SU-DHL-6 (cell line): Measurements from ENCODE around the gene ALOX5AP.

Source experiments
- EZH2phosphoT487 ChIP-seq: fragments of 200-600 bp; sonication (generic), shearing (Covaris generic); conservative IDR thresholded peaks from 2 replicates; pipeline ENCODE4 v1.6.1; 2018; ENCODE audit warnings: mild to moderate bottlenecking, antibody characterized with exemption, low read length, moderate library complexity, mixed read lengths
- TF ChIP-seq, protein P1 (sequence below): fragments of 200-600 bp; sonication (generic); IDR thresholded peaks from one replicate; pipeline ENCODE4 v1.5.1; 2017; ENCODE audit warnings: antibody characterized with exemption, mild to moderate bottlenecking, low read length, moderate library complexity; ENCODE audit not compliant: insufficient read depth, poor library complexity, severe bottlenecking

- TF ChIP-seq, protein P1, sequence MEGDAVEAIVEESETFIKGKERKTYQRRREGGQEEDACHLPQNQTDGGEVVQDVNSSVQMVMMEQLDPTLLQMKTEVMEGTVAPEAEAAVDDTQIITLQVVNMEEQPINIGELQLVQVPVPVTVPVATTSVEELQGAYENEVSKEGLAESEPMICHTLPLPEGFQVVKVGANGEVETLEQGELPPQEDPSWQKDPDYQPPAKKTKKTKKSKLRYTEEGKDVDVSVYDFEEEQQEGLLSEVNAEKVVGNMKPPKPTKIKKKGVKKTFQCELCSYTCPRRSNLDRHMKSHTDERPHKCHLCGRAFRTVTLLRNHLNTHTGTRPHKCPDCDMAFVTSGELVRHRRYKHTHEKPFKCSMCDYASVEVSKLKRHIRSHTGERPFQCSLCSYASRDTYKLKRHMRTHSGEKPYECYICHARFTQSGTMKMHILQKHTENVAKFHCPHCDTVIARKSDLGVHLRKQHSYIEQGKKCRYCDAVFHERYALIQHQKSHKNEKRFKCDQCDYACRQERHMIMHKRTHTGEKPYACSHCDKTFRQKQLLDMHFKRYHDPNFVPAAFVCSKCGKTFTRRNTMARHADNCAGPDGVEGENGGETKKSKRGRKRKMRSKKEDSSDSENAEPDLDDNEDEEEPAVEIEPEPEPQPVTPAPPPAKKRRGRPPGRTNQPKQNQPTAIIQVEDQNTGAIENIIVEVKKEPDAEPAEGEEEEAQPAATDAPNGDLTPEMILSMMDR = no peak
- no peak for TF ChIP-seq EZH2phosphoT487
These were observed 15.0 kb upstream of the ALOX5AP start for GRCh38 chr13:30720172-30720869.
